Epithelial cell of esophagus (primary cell): ENCODE results near the gene PDE4A.

Experiments
- DNase-seq: peaks from one replicate; pipeline ENCODE4 v3.0.0; 2010; ENCODE audit warnings: low read depth
- H3K4me3 ChIP-seq: 2 replicates; pipeline ENCODE4 v1.5.1; 2011; ENCODE audit warnings: mild to moderate bottlenecking, low read length, control low read depth
- CTCF ChIP-seq: IDR thresholded peaks from 2 replicates; pipeline ENCODE4 v1.5.1; 2011; ENCODE audit warnings: low read depth, mild to moderate bottlenecking, low read length, control low read depth, inconsistent platforms; ENCODE audit not compliant: insufficient read depth; ENCODE audit errors: missing control alignments

Gene PDE4A

GRCh38 chr19:10384580-10384979 is 35.8 kb upstream of the PDE4A start:
- no peak for TF ChIP-seq CTCF
- DNase-seq, result no peak
- no peak overlapping the region for H3K4me3 ChIP-seq

DNA sequence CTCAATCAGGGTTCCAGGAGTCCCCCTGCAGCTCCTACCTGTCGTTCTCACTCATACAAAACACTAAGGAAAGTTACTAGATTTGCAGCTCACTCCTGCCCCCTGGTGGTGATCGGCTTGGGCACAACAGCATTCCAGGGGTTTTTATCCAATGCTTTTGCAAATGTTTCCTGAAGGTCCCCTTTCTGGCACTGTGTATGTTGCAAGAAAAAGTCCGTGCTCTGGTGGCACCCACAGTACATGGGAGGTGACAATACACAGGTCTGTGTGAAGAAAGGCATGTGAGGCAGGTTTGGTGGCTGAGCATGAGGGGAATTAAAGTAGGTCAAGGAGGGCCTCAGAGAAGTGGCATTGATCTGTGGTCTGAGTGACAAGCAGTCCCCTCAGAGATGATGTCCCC is 31.4 kb upstream of the PDE4A start:
- peak; percentile 79 for DNase-seq
- H3K4me3 ChIP-seq, result no peak overlapping the region
- peak; percentile 96 for TF ChIP-seq CTCF

- TF ChIP-seq CTCF, result peak; percentile 9
- H3K4me3 ChIP-seq, result no peak overlapping the region
- no peak for DNase-seq
Measured at GRCh38 chr19:10389863-10390262, 30.5 kb upstream of the PDE4A start.

GRCh38 chr19:10390652-10391286 is 29.6 kb upstream of the PDE4A start:
- peak; percentile 93 for TF ChIP-seq CTCF

DNA sequence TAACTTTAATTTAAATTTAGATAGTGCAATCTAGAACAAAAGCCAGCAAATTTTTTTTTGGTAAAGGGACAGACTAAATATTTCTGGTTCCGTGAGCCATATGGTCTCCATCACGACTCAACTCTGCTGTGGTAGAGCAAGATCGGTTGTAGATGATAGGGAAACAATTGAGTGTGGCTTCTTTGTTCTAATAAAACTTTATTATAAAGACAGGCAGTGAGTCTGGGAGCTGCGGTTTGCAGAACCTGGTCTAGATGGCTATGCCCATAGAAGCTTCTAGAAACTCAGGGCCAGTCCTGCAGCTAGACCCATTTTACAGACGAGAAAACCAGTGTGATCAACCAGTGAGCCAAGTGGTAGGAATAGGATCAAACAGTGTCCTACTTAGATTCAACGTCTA is 28.2 kb upstream of the PDE4A start:
- no peak for TF ChIP-seq CTCF
- no peak for DNase-seq
- no peak overlapping the region for H3K4me3 ChIP-seq

More at GRCh38 chr19:10390652-10391286, 29.6 kb upstream of the PDE4A start:
- peak; percentile 85 for DNase-seq
- no peak overlapping the region for H3K4me3 ChIP-seq

DNA sequence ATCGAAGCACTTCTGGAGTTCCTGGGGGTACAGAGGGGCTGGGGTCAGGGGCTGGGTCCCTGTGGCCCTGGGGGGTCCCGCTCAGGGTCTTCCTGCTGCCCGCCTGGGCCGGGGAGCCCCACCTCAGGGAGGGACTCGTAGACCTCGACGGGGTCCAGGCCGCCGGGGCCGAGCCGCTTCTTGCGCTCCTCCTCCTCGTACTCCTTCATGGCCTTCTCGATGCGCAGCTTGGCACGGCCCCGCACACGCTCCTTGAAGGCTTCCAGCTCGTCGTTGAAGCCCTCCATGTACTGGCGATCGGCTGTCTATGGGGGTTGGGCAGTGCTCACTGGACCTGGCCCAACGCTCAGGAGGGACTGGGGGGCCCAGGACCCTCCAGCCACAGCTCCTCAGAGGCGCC is 27.2 kb upstream of the PDE4A start:
- H3K4me3 ChIP-seq, result no peak overlapping the region
- no peak for DNase-seq

More for the DNA sequence above, 27.2 kb upstream of the PDE4A start:
- no peak for TF ChIP-seq CTCF
